Mesodermal cell (in vitro differentiated cells): ENCODE measurements around the gene WDR75.
"Not testable (repeated sequence)": the region's sequence is repeated elsewhere in the genome, so short reads cannot be mapped to it uniquely, and the experiment has no call there.

ENCODE experiments used
- H3K27ac ChIP-seq: 2 replicates; pipeline ENCODE4 v1.7.0; 2013; ENCODE audit warnings: mild to moderate bottlenecking, low read depth, low read length, moderate library complexity; ENCODE audit not compliant: severe bottlenecking
- H3K36me3 ChIP-seq: 2 replicates; pipeline ENCODE4 v1.7.1; 2013; ENCODE audit warnings: mild to moderate bottlenecking, low read length, moderate library complexity; ENCODE audit not compliant: control insufficient read depth, insufficient read depth
- H3K4me1 ChIP-seq: one replicate; pipeline ENCODE4 v1.7.1; 2013; ENCODE audit warnings: mild to moderate bottlenecking, low read length; ENCODE audit not compliant: insufficient read depth, control insufficient read depth, poor library complexity, severe bottlenecking
- H3K4me3 ChIP-seq: 2 replicates; pipeline ENCODE4 v1.7.0; 2013; ENCODE audit warnings: low read length, control low read depth, mild to moderate bottlenecking; ENCODE audit not compliant: insufficient read depth, poor library complexity, severe bottlenecking; ENCODE audit errors: extremely low read depth
- H3K9me3 ChIP-seq: 2 replicates; pipeline ENCODE4 v1.7.1; 2013; ENCODE audit warnings: mild to moderate bottlenecking, low read length, moderate library complexity; ENCODE audit not compliant: control insufficient read depth
- WGBS, 2 experiments: methylation state at CpG; one replicate each; pipeline ENCODE4 v1.1.5; 2013; ENCODE audit warnings: missing lambda C conversion rate in 2 of 2; ENCODE audit not compliant: insufficient coverage in 2 of 2; 5-methylcytosine and 5-hydroxymethylcytosine counted together

Gene WDR75

GRCh38 chr2:189412330-189412953 lies 28.8 kb upstream of the WDR75 start:
- H3K9me3 ChIP-seq: no peaks in the 10 kb centered on the region
- H3K4me3 ChIP-seq: no peak overlapping the region
- H3K27ac ChIP-seq: no peak overlapping the region
- WGBS, 2 experiments: 51 to 70% methylated on average over 4 of the region's 4 CpGs
- H3K36me3 ChIP-seq: no peaks in the 10 kb centered on the region
- peaks cover 9% of the 10 kb centered on the region for H3K4me1 ChIP-seq

DNA sequence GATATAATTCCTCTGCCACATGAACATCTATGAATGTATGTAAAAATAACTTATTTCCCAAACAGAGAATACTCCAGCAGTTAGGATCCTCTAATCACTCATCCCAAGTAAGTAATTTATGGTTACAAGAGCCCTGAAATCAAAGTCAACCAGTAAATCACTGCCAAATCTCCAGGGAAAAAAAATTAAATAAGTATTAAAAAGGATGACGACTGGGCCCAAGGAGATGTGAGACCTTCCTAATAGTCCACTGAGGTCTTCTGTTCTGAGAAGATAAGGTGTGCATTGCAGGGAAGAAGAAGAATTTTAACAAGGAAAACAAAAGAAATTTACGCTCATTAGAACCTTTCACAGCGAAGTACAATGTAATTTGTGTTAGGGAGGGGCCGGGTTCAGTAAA lies 28.0 kb upstream of the WDR75 start:
- H3K27ac ChIP-seq: no peak overlapping the region
- H3K9me3 ChIP-seq: no peaks in the 10 kb centered on the region
- peaks cover under 1% of the 10 kb centered on the region for H3K4me1 ChIP-seq
- 91 to 100% methylated on average over 1 to 4 of the region's 4 CpGs for WGBS, 2 experiments
- H3K36me3 ChIP-seq: no peaks in the 10 kb centered on the region
- no peak overlapping the region for H3K4me3 ChIP-seq

DNA sequence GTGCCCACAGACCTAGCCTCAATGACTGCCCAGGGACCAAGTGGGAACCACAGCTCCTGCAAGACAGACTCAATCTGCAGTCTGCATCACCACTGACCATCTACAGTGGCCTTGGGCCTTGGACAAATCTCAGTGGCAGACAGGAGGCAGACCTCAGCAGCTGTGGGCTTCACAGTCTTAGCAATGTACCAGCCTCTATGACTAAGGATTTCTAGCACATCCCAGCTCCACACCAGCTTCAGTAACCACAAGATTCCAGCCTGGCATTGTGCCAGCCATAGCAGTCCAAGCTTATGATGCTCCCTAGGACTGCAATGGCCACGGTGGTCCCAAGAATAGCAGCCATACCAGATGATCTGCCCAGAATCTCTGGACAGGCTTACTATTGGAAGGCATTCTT lies 19.6 kb upstream of the WDR75 start:
- Histone ChIP-seq H3K27ac (no peak overlapping the region), H3K4me3 (no peak overlapping the region), H3K4me1 (no peaks in the 10 kb centered on the region), H3K9me3 (no peaks in the 10 kb centered on the region), H3K36me3 (no peaks in the 10 kb centered on the region)
- WGBS, 2 experiments: 78 to 100% methylated on average over 1 of the region's 1 CpG

DNA sequence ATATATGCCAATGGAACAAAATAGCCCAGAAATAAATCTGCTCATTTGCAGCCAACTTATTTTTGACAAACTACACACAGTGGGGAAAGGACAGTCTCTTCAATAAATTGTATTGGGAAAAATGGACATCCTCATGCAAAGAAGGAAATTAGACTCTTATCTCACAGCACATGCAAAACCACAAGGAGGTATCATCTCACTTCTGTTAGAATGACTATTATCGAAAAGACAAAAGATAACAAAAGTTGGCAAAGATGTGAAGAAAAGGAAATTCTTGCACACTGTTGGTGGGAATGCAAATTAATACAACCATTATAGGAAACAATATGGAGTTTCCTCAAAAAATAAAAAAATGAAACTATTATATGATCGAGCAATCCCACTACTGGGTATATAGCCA lies 16.3 kb upstream of the WDR75 start:
- WGBS, 2 experiments: 100% methylated on average over 1 of the region's 2 CpGs; no CpG with 5 or more reads in 1 of the 2 experiments
- Histone ChIP-seq H3K36me3 (no peaks in the 10 kb centered on the region), H3K4me1 (no peaks in the 10 kb centered on the region), H3K27ac (no peak overlapping the region), H3K9me3 (no peaks in the 10 kb centered on the region), H3K4me3 (no peak overlapping the region)

DNA sequence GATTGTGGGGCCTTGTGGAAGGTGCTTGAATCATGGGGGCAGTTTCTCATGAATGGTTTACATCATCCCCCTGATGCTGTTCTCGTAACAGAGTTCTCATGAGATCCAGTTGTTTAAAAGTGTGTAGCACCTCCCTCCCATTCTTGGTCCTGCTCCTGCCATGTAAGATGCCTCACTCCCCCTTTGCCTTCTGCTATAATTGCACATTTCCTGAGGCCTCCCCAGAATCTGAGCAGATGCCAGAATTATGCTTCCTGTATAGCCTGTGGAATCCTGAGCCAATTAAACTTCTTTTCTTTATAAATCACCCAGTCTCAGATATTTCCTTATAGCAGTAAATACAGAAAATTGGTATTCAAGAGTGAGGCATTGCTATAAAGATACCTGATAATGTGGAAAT lies 15.6 kb upstream of the WDR75 start:
- H3K9me3 ChIP-seq: no peaks in the 10 kb centered on the region
- 86% methylated on average over 1 of the region's 1 CpG; no CpG with 5 or more reads in 1 of the 2 experiments for WGBS, 2 experiments
- H3K27ac ChIP-seq: no peak overlapping the region

DNA sequence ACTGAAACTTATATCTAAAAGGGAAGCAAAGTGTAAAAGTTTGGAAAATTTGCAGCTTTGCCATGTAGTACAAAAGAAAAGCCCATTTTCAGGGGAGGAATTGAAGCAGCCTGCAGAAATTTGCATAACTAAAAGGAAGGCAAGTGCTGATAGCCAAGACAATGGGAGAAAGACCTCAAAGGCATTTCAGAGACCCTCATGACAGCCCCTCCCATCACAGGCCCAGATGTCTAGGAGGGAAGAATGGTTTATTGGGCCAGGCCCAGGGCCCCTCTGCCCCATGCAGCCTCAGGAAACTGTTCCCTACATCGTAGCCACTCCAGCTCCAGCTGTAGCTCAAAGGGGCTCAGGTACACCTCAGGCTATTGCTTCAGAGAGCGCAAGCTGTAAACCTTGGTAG lies 14.4 kb upstream of the WDR75 start:
- 78 to 92% methylated on average over 1 to 2 of the region's 2 CpGs for WGBS, 2 experiments
- Histone ChIP-seq H3K9me3 (no peaks in the 10 kb centered on the region), H3K4me3 (no peak overlapping the region), H3K27ac (no peak overlapping the region), H3K36me3 (no peaks in the 10 kb centered on the region), H3K4me1 (no peaks in the 10 kb centered on the region)

More for the DNA sequence above, 15.6 kb upstream of the WDR75 start:
- Histone ChIP-seq H3K4me1 (no peaks in the 10 kb centered on the region), H3K36me3 (no peaks in the 10 kb centered on the region), H3K4me3 (no peak overlapping the region)

DNA sequence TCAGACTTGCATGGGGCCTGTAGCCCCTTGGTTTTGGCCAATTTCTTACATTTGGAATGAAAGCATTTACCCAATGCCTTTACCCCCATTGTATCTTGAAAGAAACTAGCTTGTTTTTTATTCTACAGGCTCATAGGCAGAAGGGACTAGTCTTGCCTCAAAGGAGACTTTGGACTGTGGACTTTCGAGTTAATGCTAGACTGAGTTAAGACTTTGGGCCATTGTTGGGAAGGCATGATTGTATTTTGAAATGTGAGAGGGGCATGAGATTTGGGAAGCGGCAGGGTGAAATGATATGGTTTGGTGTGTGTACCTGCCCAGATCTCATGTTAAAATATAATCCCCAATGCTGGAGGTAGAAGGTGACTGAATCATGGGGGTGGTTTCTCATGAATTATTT lies 13.4 kb upstream of the WDR75 start:
- WGBS, 2 experiments: 85 to 100% methylated on average over 2 of the region's 2 CpGs
- no peaks in the 10 kb centered on the region for H3K4me1 ChIP-seq
- no peaks in the 10 kb centered on the region for H3K9me3 ChIP-seq
- H3K4me3 ChIP-seq: no peak overlapping the region
- H3K36me3 ChIP-seq: no peaks in the 10 kb centered on the region
- H3K27ac ChIP-seq: no peak overlapping the region

GRCh38 chr2:189430448-189430847 lies 10.8 kb upstream of the WDR75 start:
- H3K36me3 ChIP-seq, H3K4me3 ChIP-seq, H3K4me1 ChIP-seq, H3K27ac ChIP-seq, H3K9me3 ChIP-seq: not testable (repeated sequence)
- WGBS, 2 experiments: 65 to 69% methylated on average over 2 of the region's 2 CpGs

- H3K36me3 ChIP-seq, H3K9me3 ChIP-seq, H3K27ac ChIP-seq, H3K4me1 ChIP-seq, H3K4me3 ChIP-seq: not testable (repeated sequence)
- no CpG with 5 or more reads among the region's 4 CpGs for WGBS, 2 experiments
Measured at GRCh38 chr2:189435803-189436202, 5.5 kb upstream of the WDR75 start.

DNA sequence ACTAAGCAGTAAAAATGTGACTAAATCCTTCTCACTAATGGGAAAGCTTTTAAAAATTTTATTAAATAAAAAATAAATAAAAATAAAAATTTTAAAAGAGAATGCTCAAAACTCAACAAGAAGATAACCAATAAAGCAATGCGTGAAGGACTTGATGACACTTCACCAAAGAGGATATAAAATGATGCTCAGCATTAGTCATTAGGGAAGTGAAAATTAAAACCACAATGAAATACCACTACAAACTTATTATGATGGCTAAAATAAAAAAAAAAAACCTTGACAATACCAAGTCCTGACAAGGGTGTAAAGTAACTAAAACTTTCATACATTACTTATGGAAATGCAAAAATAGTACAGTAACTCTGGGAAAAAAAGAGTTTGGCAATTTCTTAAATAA lies 3.3 kb upstream of the WDR75 start:
- WGBS, 2 experiments: no CpG with 5 or more reads among the region's 1 CpG

GRCh38 chr2:189439342-189439741 lies 1.9 kb upstream of the WDR75 start:
- Histone ChIP-seq H3K4me3 (no peak overlapping the region), H3K9me3 (no peaks in the 10 kb centered on the region), H3K4me1 (peaks cover 14% of the 10 kb centered on the region), H3K36me3 (peaks cover 13% of the 10 kb centered on the region), H3K27ac (no peak overlapping the region)
- no CpG with 5 or more reads among the region's 1 CpG for WGBS, 2 experiments

More for the DNA sequence above, 3.3 kb upstream of the WDR75 start:
- Histone ChIP-seq H3K4me3 (no peak overlapping the region), H3K4me1 (peaks cover 12% of the 10 kb centered on the region), H3K36me3 (peaks cover 5% of the 10 kb centered on the region), H3K9me3 (no peaks in the 10 kb centered on the region), H3K27ac (no peak overlapping the region)
